ENCODE data around the gene SLC24A3.

SLC24A3 gene

DNA sequence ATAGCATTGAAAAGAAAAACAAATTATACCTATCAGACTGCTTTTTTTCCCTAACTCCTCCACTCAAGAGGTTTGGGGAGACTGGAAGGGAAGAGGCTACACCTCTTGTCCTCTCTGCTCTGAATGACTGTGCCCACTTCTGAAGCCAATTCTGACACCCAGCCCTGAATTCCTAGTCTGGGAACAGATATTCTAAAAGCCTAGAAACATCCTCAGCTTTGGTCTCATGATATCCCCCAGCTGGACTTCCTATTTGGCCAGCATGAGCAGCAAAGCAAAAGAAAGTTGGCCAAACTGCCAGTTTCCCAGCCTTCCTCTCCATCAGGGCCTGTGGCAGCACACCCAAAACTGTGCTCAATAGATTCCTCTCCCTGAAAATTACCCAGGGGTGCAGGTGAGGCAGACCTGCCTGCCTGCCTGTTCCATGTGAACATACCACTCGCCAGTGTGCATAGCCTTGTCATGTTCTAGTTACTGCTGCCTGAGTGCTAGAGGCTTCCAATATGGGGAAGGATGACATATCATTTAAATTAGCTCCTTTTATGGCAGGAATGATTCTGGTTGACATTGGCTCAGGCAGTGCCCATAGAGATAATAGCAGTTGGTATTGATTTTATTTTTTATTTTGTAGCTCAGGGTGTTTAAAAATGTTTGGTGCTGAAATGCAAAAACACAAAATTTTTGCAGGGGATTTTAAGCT lies 393.5 kb downstream of the SLC24A3 start:
- DNase-seq (ENCODE audit: insufficient read length, low spot score) (no peak), FAIRE-seq (no peak)
- no peak for TF ChIP-seq POLR2A (IDR thresholded peaks at IDR 0.05; ENCODE audit: low read depth, low read length)

DNA sequence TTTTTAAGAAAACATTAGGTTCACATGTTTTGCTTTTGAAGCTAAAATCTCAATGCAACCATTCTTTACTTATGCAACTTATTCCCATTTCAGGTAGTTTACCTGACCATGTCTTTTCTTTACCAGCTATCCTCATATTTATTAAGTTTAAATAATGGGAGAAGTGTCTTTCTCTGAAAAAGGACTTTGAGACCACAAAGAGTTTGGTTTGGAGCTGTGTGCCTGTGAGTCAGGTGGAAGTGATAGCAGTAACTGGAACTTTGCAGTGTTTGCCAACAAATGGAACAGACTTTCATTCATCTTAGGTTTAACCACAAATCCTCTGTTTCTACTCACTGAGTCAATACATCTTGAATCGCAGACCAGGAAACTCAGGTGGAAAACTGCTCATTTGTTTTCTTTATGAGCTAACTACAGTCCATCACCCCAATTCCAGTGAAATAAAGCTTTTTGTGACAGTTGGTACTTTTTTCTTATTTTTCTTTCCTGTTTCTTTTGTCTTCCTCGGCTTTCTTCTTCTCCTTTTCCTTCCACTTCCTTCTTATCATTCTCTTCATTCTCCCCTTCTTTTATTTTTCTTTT lies 397.3 kb downstream of the SLC24A3 start:
- DNase-seq (ENCODE audit: insufficient read length, low spot score), result no peak
- FAIRE-seq, result no peak
- TF ChIP-seq POLR2A (IDR thresholded peaks at IDR 0.05; ENCODE audit: low read depth, low read length), result no peak

DNA sequence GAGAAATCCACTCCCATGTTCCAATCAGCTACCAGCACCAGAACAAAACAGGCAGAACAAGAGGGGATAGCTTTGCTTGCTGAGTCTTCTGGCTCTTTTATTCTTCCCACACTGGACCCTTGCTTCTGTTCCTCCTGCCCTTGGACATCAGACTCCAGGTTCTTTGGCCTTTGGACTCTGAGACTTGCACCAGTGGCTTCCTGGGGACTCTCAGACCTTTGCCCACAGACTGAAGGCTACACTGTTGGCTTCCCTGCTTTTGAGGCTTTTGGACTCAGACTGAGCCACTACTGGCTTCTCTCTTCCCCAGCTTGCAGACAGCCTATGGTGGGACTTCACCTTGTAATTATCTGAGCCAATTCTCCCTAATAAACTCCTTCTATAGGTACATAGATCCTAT lies 403.2 kb downstream of the SLC24A3 start:
- TF ChIP-seq POLR2A (IDR thresholded peaks at IDR 0.05; ENCODE audit: low read depth, low read length), result no peak
- no peak for DNase-seq (ENCODE audit: insufficient read length, low spot score)
- no peak for FAIRE-seq

- no peak for TF ChIP-seq POLR2A (IDR thresholded peaks at IDR 0.05; ENCODE audit: low read depth, low read length)
- no peak for FAIRE-seq
- no peak for DNase-seq (ENCODE audit: insufficient read length, low spot score)
Observed at GRCh38 chr20:19616081-19616480, 403.6 kb downstream of the SLC24A3 start.

DNA sequence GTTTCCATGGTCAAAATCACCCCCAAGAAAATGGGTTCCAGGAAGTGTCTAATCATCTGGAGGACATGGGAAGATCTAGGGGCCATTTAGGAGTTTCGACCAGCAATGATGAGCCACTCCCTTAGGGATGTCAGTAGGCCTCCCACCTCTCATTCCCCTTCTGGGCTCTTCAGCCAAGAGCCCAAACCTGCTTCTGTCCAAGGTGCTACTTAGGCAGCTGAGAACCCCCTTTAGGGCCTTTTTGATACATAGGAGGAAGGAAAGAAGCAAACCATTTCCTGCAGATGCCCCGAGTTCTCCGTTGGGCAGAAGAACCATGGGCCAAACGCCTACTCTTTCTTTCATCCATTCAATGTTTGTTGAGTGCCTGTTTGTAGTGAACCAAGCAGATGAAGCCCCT lies 404.2 kb downstream of the SLC24A3 start:
- DNase-seq (ENCODE audit: insufficient read length, low spot score) (no peak), FAIRE-seq (no peak)
- TF ChIP-seq POLR2A (IDR thresholded peaks at IDR 0.05; ENCODE audit: low read depth, low read length), result no peak

GRCh38 chr20:19617256-19617655 lies 404.8 kb downstream of the SLC24A3 start:
- TF ChIP-seq POLR2A (IDR thresholded peaks at IDR 0.05; ENCODE audit: low read depth, low read length), result no peak
- FAIRE-seq, result no peak
- no peak for DNase-seq (ENCODE audit: insufficient read length, low spot score)

DNA sequence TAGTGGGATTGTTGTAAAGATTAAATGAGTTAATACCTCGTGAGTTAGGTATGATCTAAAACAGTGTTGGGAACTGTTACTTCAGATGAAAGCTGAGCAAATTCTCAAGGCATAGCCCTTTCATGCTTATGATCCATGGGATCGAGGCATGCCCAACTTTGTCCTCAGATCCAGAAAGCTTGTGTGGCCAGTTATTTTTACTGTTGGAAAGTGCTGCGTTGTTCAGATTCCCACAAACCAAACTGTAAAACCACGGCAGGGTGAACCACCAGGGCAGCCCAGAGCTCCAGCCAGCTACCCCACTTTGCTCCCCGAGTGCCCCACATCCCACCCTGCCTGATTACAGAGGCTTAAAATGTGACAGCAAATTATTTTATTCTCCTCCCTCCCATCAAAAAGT lies 406.3 kb downstream of the SLC24A3 start:
- DNase-seq (ENCODE audit: insufficient read length, low spot score) (no peak), FAIRE-seq (no peak)
- no peak for TF ChIP-seq POLR2A (IDR thresholded peaks at IDR 0.05; ENCODE audit: low read depth, low read length)

DNA sequence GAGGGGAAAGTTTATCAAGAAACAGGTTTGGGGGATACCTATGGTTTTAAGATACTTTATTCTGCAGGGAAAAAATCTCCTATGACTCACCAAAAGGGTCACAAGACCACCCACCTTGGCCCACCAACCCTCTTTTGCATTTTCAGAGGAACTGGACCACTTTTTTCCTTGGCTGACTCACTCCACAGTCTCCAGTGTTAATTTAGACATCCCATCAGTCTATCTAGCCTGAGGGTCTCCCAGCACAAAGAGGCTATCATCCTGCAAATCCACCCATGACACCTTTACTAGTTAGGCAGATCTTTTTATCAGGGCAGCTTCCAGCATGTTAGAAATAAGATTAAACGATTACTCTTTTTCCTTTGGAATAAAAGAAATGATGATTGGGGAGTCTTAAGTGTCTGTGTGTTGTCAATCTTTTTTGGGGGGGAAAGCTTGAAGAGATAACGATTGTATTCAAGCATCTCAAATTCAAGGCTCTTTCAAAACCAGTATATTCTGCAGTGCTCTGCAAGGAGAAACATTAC lies 407.5 kb downstream of the SLC24A3 start:
- TF ChIP-seq POLR2A (IDR thresholded peaks at IDR 0.05; ENCODE audit: low read depth, low read length), result no peak
- no peak for FAIRE-seq
- DNase-seq (ENCODE audit: insufficient read length, low spot score), result no peak

DNA sequence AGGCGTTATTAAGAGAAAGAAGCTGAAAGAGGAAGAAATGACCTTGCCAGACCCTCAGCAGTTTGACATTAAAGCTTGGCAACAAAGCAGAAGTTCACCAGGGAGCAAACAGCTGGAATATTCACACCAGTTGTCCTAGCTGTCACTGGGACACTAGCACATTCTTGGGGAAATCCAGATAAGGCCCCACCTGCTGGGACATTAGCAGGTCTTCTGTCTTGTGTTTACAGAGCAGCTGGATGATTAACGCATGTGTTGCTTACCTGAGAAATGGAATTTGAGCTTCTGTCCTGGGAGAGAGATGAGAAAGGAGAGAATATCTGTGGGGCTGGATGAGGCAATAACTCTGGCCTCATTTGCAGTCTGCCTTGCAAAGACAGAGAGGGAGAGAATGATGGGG lies 408.0 kb downstream of the SLC24A3 start:
- no peak for DNase-seq (ENCODE audit: insufficient read length, low spot score)
- FAIRE-seq, result no peak
- no peak for TF ChIP-seq POLR2A (IDR thresholded peaks at IDR 0.05; ENCODE audit: low read depth, low read length)

- no peak for DNase-seq (ENCODE audit: insufficient read length, low spot score)
- FAIRE-seq, result no peak
- no peak for TF ChIP-seq POLR2A (IDR thresholded peaks at IDR 0.05; ENCODE audit: low read depth, low read length)
Observed at GRCh38 chr20:19621072-19621471, 408.6 kb downstream of the SLC24A3 start.

DNA sequence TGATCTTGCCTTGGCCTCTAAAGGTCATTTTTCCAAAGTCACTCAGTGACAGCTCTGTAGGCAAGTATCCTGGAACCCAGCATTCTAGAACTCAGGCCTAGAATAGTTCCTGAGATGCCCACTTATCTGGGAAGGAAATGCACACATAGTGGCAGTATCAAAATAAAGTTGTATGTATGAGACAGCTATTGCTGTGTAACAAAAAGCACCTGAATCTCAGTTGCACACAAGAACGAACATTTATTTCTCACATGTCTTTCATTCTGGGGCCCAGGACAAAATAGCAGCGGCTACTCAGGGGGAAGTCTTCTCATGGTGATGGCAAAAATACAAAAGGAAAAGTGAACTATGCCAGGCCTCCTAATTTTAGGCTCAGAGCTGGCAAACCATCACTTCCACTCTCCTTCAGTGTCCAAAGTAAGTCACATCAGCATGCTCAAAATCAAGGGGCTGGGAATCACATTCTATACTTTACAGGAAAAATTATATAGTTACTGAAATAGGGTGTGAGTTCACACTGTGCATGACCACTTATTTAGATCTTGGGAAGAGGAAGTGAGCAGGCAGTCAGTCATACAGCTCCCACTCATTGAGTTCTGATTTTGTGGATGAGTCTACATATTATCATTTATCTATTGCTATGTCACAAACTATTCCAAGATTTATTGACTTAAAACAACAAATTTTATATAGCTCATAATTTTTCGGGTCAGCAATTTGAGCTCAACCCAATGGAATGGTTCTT lies 412.0 kb downstream of the SLC24A3 start:
- no peak for TF ChIP-seq POLR2A (IDR thresholded peaks at IDR 0.05; ENCODE audit: low read depth, low read length)
- no peak for FAIRE-seq
- no peak for DNase-seq (ENCODE audit: insufficient read length, low spot score)

GRCh38 chr20:19625426-19625825 lies 413.0 kb downstream of the SLC24A3 start:
- DNase-seq (ENCODE audit: insufficient read length, low spot score) (no peak), FAIRE-seq (no peak)
- no peak for TF ChIP-seq POLR2A (IDR thresholded peaks at IDR 0.05; ENCODE audit: low read depth, low read length)

DNA sequence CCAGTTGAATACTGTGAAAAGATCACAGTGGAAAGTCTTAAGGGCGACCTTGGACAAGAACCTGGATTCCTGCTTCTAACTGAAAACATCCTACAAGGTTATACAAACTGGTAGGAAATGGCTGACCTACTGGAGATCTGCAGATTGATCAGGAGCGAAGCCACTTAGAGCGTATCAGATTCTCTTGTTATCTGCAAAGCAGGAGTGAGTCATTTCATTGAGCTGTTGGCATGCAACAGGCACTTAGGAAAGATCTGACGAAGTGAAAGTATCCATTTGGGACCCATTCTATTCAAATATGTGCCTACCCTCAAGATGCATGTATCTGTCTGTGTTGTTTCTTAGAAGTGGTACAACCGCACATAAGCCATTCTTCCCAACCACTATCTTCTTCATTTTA lies 414.5 kb downstream of the SLC24A3 start:
- no peak for TF ChIP-seq POLR2A (IDR thresholded peaks at IDR 0.05; ENCODE audit: low read depth, low read length)
- DNase-seq (ENCODE audit: insufficient read length, low spot score) (no peak), FAIRE-seq (no peak)

- no peak for TF ChIP-seq POLR2A (IDR thresholded peaks at IDR 0.05; ENCODE audit: low read depth, low read length)
- DNase-seq (ENCODE audit: insufficient read length, low spot score), result peak; percentile 43
- peak; percentile 50 for FAIRE-seq
Observed at GRCh38 chr20:19628570-19629134, 416.2 kb downstream of the SLC24A3 start.
